Suprapubic skin (tissue), 4 donors: ENCODE data around the gene NPTX1. TPM values are rescaled to one million over a fixed set of nuclear protein-coding genes. Genes with fewer than 3 reads are reported as not detected.

Experiments
- DNase-seq, 2 donors: peaks; one replicate each; pipeline ENCODE4 v3.0.0-alpha.2; 2019; ENCODE audit warnings: low spot score in 2 of 2
- H3K27ac ChIP-seq: fragments of 200-600 bp; sonication (generic); one replicate; pipeline ENCODE4 v1.5.1; 2019
- H3K27me3 ChIP-seq: fragments of 200-600 bp; sonication (generic); one replicate; pipeline ENCODE4 v1.5.1; 2019
- H3K36me3 ChIP-seq: fragments of 200-600 bp; sonication (generic); one replicate; pipeline ENCODE4 v1.5.1; 2019
- H3K4me1 ChIP-seq: fragments of 200-600 bp; sonication (generic); one replicate; pipeline ENCODE4 v1.5.1; 2019
- H3K4me3 ChIP-seq: fragments of 200-600 bp; sonication (generic); one replicate; pipeline ENCODE4 v1.5.1; 2019; ENCODE audit warnings: mild to moderate bottlenecking
- H3K9me3 ChIP-seq: fragments of 200-600 bp; sonication (generic); one replicate; pipeline ENCODE4 v1.5.1; 2019
- CTCF ChIP-seq, 2 donors: fragments of 200-600 bp in 1 of 2; fragments of 450-650 bp in 1 of 2; sonication (generic) in 1 of 2; IDR thresholded peaks; one replicate each; pipeline ENCODE4 v1.5.1; 2016 to 2019; ENCODE audit warnings: antibody characterized with exemption in 2 of 2, mild to moderate bottlenecking in 1 of 2, moderate library complexity in 1 of 2
- EP300 ChIP-seq: sonication (generic); formaldehyde crosslinking; IDR thresholded peaks from one replicate; pipeline ENCODE4 v1.6.1; 2017; ENCODE audit warnings: antibody characterized with exemption
- POLR2A ChIP-seq, 2 donors: fragments of 450-650 bp; IDR thresholded peaks; one replicate each; pipeline ENCODE4 v1.6.1; 2017; ENCODE audit warnings: antibody characterized with exemption in 2 of 2, mild to moderate bottlenecking in 2 of 2, moderate library complexity in 2 of 2
- POLR2AphosphoS5 ChIP-seq, 3 donors: sonication (generic); formaldehyde crosslinking; IDR thresholded peaks; one replicate each; pipeline ENCODE4 v1.6.1; 2017; ENCODE audit warnings: antibody characterized with exemption in 3 of 3
- WGBS: methylation state at CpG from one replicate; pipeline ENCODE4 v1.1.5; 2018; 5-methylcytosine and 5-hydroxymethylcytosine counted together
- total RNA-seq, 4 donors: library from RNA; depleted of rRNA; stranded (reverse); fragments of >200 nt; gene quantifications; one replicate each; pipeline ENCODE4 v1.1.0, GENCODE V29; 2016

Gene NPTX1
- total RNA-seq, result 1 to 10 TPM in 3 of 4 donors, under 1 TPM in 1; 0.72 to 4.2 (median 3.7) TPM

- peaks cover 50% of the 10 kb centered on the region for H3K4me1 ChIP-seq
- TF ChIP-seq POLR2AphosphoS5 (IDR thresholded peaks at IDR 0.05) (no peak), EP300 (no peak), POLR2A (IDR thresholded peaks at IDR 0.05) (no peak), CTCF (IDR thresholded peaks at IDR 0.05) (no peak)
- WGBS, result 2% methylated on average over 10 of the region's 136 CpGs
- H3K36me3 ChIP-seq, result no peaks in the 10 kb centered on the region
- no peaks in the 10 kb centered on the region for H3K9me3 ChIP-seq
- peak within 1 kb of the TSS; percentile 49 for H3K4me3 ChIP-seq
- no peak for DNase-seq
- no peak within 1 kb of the TSS for H3K27ac ChIP-seq
- peaks cover 100% of the 10 kb centered on the region for H3K27me3 ChIP-seq
Measured at GRCh38 chr17:80475910-80476876, at the start of gene NPTX1. Gene NPTX1, minus strand, starts transcription at chr17:80476607. Its CDS starts 161 bp downstream, at chr17:80476446.

GRCh38 chr17:80523956-80524712 is 47.7 kb upstream of the NPTX1 start:
- DNase-seq, result no peak
- Histone ChIP-seq H3K36me3 (no peaks in the 10 kb centered on the region), H3K27ac (no peak overlapping the region), H3K4me3 (no peak overlapping the region), H3K27me3 (peaks cover 33% of the 10 kb centered on the region), H3K9me3 (no peaks in the 10 kb centered on the region), H3K4me1 (no peaks in the 10 kb centered on the region)
- WGBS, result 41% methylated on average over 16 of the region's 16 CpGs
- TF ChIP-seq POLR2AphosphoS5 (IDR thresholded peaks at IDR 0.05) (no peak), EP300 (no peak), CTCF (IDR thresholded peaks at IDR 0.05) (no peak), POLR2A (IDR thresholded peaks at IDR 0.05) (no peak)

- H3K27ac ChIP-seq, result no peak overlapping the region
- WGBS, result 73% methylated on average over 8 of the region's 12 CpGs
- H3K4me3 ChIP-seq, result no peak overlapping the region
Measured at GRCh38 chr17:80523054-80523744, 46.8 kb upstream of the NPTX1 start.

GRCh38 chr17:80520810-80521455 is 44.5 kb upstream of the NPTX1 start:
- peaks cover 13% of the 10 kb centered on the region for H3K27me3 ChIP-seq
- H3K27ac ChIP-seq, result no peak overlapping the region
- 47% methylated on average over 10 of the region's 10 CpGs for WGBS
- no peaks in the 10 kb centered on the region for H3K36me3 ChIP-seq
- H3K4me1 ChIP-seq, result no peaks in the 10 kb centered on the region
- TF ChIP-seq POLR2AphosphoS5 (IDR thresholded peaks at IDR 0.05) (no peak), EP300 (no peak), CTCF (IDR thresholded peaks at IDR 0.05) (no peak), POLR2A (IDR thresholded peaks at IDR 0.05) (no peak)
- no peaks in the 10 kb centered on the region for H3K9me3 ChIP-seq
- no peak for DNase-seq
- no peak overlapping the region for H3K4me3 ChIP-seq

More at GRCh38 chr17:80523054-80523744, 46.8 kb upstream of the NPTX1 start:
- Histone ChIP-seq H3K4me1 (no peaks in the 10 kb centered on the region), H3K36me3 (no peaks in the 10 kb centered on the region), H3K27me3 (peaks cover 27% of the 10 kb centered on the region), H3K9me3 (no peaks in the 10 kb centered on the region)
- TF ChIP-seq CTCF (IDR thresholded peaks at IDR 0.05) (no peak), POLR2A (IDR thresholded peaks at IDR 0.05) (no peak), EP300 (no peak), POLR2AphosphoS5 (IDR thresholded peaks at IDR 0.05) (no peak)
- no peak for DNase-seq
